Activated CD8-positive, alpha-beta T cell treated with anti-CD3 and anti-CD28 coated beads for 36 hours (primary cell): ENCODE results near the gene ADCY9. TPM values are rescaled to one million over a fixed set of nuclear protein-coding genes. Genes with fewer than 3 reads are reported as not detected.
"Not testable (repeated sequence)": the region's sequence is repeated elsewhere in the genome, so short reads cannot be mapped to it uniquely, and the experiment has no call there.

Experiments
- ATAC-seq: fragments of 200-7000 bp; cut with Tn5 transposase; one replicate; pipeline ENCODE4 v1.10.0; 2021; ENCODE audit warnings: mild to moderate bottlenecking, moderate library complexity
- CTCF ChIA-PET: fragments of 350-600 bp; sonication (Branson Sonifier 250); formaldehyde crosslinking; loops from one replicate; lab custom pipeline; 2021; ENCODE audit warnings: antibody characterized with exemption; lab: Charles Lee
- POLR2A ChIA-PET: fragments of 350-600 bp; sonication (Branson Sonifier 250); formaldehyde crosslinking; loops from one replicate; lab custom pipeline; 2021; ENCODE audit warnings: antibody characterized with exemption; lab: Charles Lee
- DNase-seq: peaks from one replicate; pipeline ENCODE4 v3.0.0-alpha.2; 2020
- H3K27ac Mint-ChIP-seq: one replicate; pipeline ENCODE4 v1.8.0; 2021; ENCODE audit warnings: mild to moderate bottlenecking, mixed read lengths
- H3K27me3 Mint-ChIP-seq: one replicate; pipeline ENCODE4 v1.8.0; 2021; ENCODE audit warnings: mixed read lengths
- H3K36me3 Mint-ChIP-seq: one replicate; pipeline ENCODE4 v1.8.0; 2021; ENCODE audit warnings: low read depth, mixed read lengths
- H3K4me1 Mint-ChIP-seq: one replicate; pipeline ENCODE4 v1.8.0; 2021; ENCODE audit warnings: low read depth, mixed read lengths
- H3K4me3 Mint-ChIP-seq: one replicate; pipeline ENCODE4 v1.8.0; 2021; ENCODE audit warnings: mild to moderate bottlenecking, moderate library complexity, mixed read lengths
- H3K9me3 Mint-ChIP-seq: one replicate; pipeline ENCODE4 v1.8.0; 2021; ENCODE audit warnings: mixed read lengths
- CTCF ChIP-seq: fragments of 200-600 bp; IDR thresholded peaks from one replicate; pipeline ENCODE4 v1.8.0; 2022; ENCODE audit warnings: antibody characterized with exemption, mild to moderate bottlenecking
- intact Hi-C: fragments of 100-400 bp; cut with micrococcal nuclease; formaldehyde crosslinking; loops from one replicate; pipeline ENCODE4 v1.10.0; 2022
- total RNA-seq, 2 experiments: library from RNA; stranded (reverse); gene quantifications; one replicate each; pipeline ENCODE4 v1.2.3, GENCODE V29; 2021

Gene ADCY9
- total RNA-seq, 2 experiments from 2014 or later, result 4.1 to 4.8 TPM

- H3K27ac Mint-ChIP-seq, result no peak overlapping the region
- CTCF ChIA-PET, result no interaction called here
- H3K36me3 Mint-ChIP-seq, result no peaks in the 10 kb centered on the region
- no peak for ATAC-seq
- H3K9me3 Mint-ChIP-seq, result no peaks in the 10 kb centered on the region
- no peak for TF ChIP-seq CTCF
- no peaks in the 10 kb centered on the region for H3K27me3 Mint-ChIP-seq
- H3K4me1 Mint-ChIP-seq, result peaks cover 8% of the 10 kb centered on the region
- intact Hi-C loops, result no loop called here
- no peak for DNase-seq
- no peak overlapping the region for H3K4me3 Mint-ChIP-seq
- POLR2A ChIA-PET, result no interaction called here
Measured at GRCh38 chr16:4048481-4048880, 67.8 kb downstream of the ADCY9 start.

DNA sequence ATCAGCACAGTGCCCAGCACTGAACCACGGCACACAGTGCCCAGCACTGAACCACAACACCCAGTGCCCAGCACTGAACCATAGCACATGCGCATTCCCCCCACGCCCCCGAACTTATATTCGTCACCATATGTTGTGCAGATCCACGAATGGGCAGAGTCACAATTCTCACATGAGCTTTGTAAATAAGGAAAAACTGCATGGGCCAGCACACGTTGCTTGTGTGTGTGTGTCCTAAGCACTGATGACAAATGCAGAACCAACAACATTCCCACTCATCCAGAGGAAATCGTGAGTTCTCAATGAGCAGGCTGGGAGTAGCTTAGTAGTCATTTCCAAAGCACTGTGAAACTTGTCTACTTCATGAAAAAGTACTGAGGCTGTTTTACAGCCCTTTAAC, 70.0 kb downstream of the ADCY9 start:
- no peaks in the 10 kb centered on the region for H3K4me1 Mint-ChIP-seq
- intact Hi-C loops, result no loop called here
- TF ChIP-seq CTCF, result no peak
- no peak overlapping the region for H3K4me3 Mint-ChIP-seq
- no peaks in the 10 kb centered on the region for H3K27me3 Mint-ChIP-seq
- DNase-seq (no peak), ATAC-seq (no peak)
- POLR2A ChIA-PET, result no interaction called here
- H3K27ac Mint-ChIP-seq, result no peak overlapping the region
- no peaks in the 10 kb centered on the region for H3K9me3 Mint-ChIP-seq
- CTCF ChIA-PET, result interaction anchor here (1.4 kb wide), 1 partner anchor 207 kb away, joined by 6 read pairs; no protein-coding TSS in a partner anchor
- H3K36me3 Mint-ChIP-seq, result no peaks in the 10 kb centered on the region

- POLR2A ChIA-PET, intact Hi-C loops, H3K4me1 Mint-ChIP-seq, ATAC-seq, H3K4me3 Mint-ChIP-seq, H3K27me3 Mint-ChIP-seq, H3K27ac Mint-ChIP-seq, H3K36me3 Mint-ChIP-seq, H3K9me3 Mint-ChIP-seq, CTCF ChIA-PET, DNase-seq: not testable (repeated sequence)
Measured at GRCh38 chr16:4045561-4045960, 70.7 kb downstream of the ADCY9 start.

GRCh38 chr16:4042581-4042980, 73.7 kb downstream of the ADCY9 start:
- POLR2A ChIA-PET, result interaction anchor here (0.6 kb wide), 1 partner anchor 931 kb away, joined by 3 read pairs; no protein-coding TSS in a partner anchor
- no peaks in the 10 kb centered on the region for H3K9me3 Mint-ChIP-seq
- intact Hi-C loops, result no loop called here
- H3K27me3 Mint-ChIP-seq, result no peaks in the 10 kb centered on the region
- no peaks in the 10 kb centered on the region for H3K36me3 Mint-ChIP-seq
- ATAC-seq (no peak), DNase-seq (no peak)
- TF ChIP-seq CTCF, result no peak
- no peak overlapping the region for H3K27ac Mint-ChIP-seq
- CTCF ChIA-PET, result no interaction called here
- H3K4me3 Mint-ChIP-seq, result no peak overlapping the region
- no peaks in the 10 kb centered on the region for H3K4me1 Mint-ChIP-seq

DNA sequence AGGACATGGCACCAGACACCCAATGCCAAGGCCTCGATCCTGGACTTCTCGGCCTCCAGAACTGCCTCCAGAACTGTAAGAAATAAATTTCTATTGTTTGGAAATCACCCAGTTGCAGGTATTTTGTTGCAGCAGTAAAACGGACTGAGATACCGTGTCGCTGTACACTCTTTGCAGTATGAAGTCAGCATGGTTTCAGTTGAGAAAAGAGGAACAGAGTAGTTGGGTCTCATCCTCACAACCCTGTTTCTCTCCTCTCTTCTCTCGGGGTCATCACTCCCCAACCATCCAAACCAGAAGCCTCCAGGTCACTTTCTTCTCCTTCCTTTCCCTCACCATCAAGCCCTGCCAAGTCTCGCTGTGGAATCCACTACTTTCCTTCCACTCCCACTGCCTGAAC, 77.8 kb downstream of the ADCY9 start:
- ChIA-PET POLR2A (no interaction called here), CTCF (no interaction called here)
- ATAC-seq, result no peak
- H3K9me3 Mint-ChIP-seq, result no peaks in the 10 kb centered on the region
- H3K36me3 Mint-ChIP-seq, result no peaks in the 10 kb centered on the region
- TF ChIP-seq CTCF, result no peak
- H3K4me3 Mint-ChIP-seq, result no peak overlapping the region
- intact Hi-C loops, result no loop called here
- no peaks in the 10 kb centered on the region for H3K4me1 Mint-ChIP-seq
- no peaks in the 10 kb centered on the region for H3K27me3 Mint-ChIP-seq
- no peak overlapping the region for H3K27ac Mint-ChIP-seq
- DNase-seq, result no peak

GRCh38 chr16:4036952-4037351, 79.3 kb downstream of the ADCY9 start:
- H3K36me3 Mint-ChIP-seq, H3K27ac Mint-ChIP-seq, H3K4me1 Mint-ChIP-seq, intact Hi-C loops, H3K9me3 Mint-ChIP-seq, CTCF ChIA-PET, POLR2A ChIA-PET, H3K27me3 Mint-ChIP-seq, H3K4me3 Mint-ChIP-seq, DNase-seq, ATAC-seq: not testable (repeated sequence)
